ENCODE measurements around the gene BBS12. TPM values are rescaled to one million over a fixed set of nuclear protein-coding genes. Genes with fewer than 3 reads are reported as not detected.

Gene BBS12
- total and polyA plus RNA-seq, 2 donors (not counting 3 experiments of a cell fraction or from before 2014, with no cell fraction given), result 0.91 to 2.3 TPM

GRCh38 chr4:122691988-122692387, 40.5 kb upstream of the BBS12 start:
- Histone ChIP-seq H3K4me2 (ENCODE audit: insufficient read depth, low read length) (no peak overlapping the region), H3K27ac (ENCODE audit: insufficient read depth, low read depth, low read length) (no peak overlapping the region), H3K4me3 (replicated peaks in 1 of 3; ENCODE audit: insufficient read depth in 1 of 3, low read depth in 1 of 3, low read length in 3 of 3) (no peak overlapping the region), H3K9me3 (replicated peaks; ENCODE audit: control insufficient read depth, insufficient read depth, low read length) (no peaks in the 10 kb centered on the region), H3K27me3 (ENCODE audit: control insufficient read depth in 2 of 2, insufficient read depth in 2 of 2, low read length in 2 of 2) (peaks cover 4 to 5% of the 10 kb centered on the region in 2 experiments), H3K9me1 (replicated peaks; ENCODE audit: control insufficient read depth, extremely low read depth, insufficient read depth, low read length) (no peaks in the 10 kb centered on the region), H3K79me2 (ENCODE audit: control insufficient read depth, insufficient read depth, low read length) (no peaks in the 10 kb centered on the region), H3K4me1 (ENCODE audit: control insufficient read depth, extremely low read depth, insufficient read depth, low read length) (peaks cover 8% of the 10 kb centered on the region), H2AFZ (ENCODE audit: low read depth, low read length) (no peak overlapping the region), H3K36me3 (ENCODE audit: control insufficient read depth in 2 of 2, extremely low read depth in 1 of 2, insufficient read depth in 2 of 2, low read length in 2 of 2) (no peaks in the 10 kb centered on the region), H4K20me1 (replicated peaks; ENCODE audit: control insufficient read depth, extremely low read depth, insufficient read depth, low read length) (no peaks in the 10 kb centered on the region), H3K9ac (replicated peaks; ENCODE audit: extremely low read depth, insufficient read depth, low read length) (no peak overlapping the region)
- FAIRE-seq (no peak), DNase-seq (ENCODE audit: low read depth, low spot score) (no peak)
- BruUV-seq (replicated peaks), result no TSS peak
- dilution Hi-C loops (cut with MboI; ENCODE audit: extremely low pct_ligation_motif_present, low sequenced_read_pairs) (no loop called here), intact Hi-C loops (cut with micrococcal nuclease) (no loop called here)
- TF ChIP-seq MAX (IDR thresholded peaks at IDR 0.05; ENCODE audit: insufficient read depth, insufficient read length) (no peak), GATA2 (IDR thresholded peaks at IDR 0.05; ENCODE audit: insufficient read depth, insufficient read length, low read depth, low read length) (no peak), JUN (IDR thresholded peaks at IDR 0.05; ENCODE audit: borderline replicate concordance, insufficient read depth, insufficient read length, low read depth) (no peak), POLR2AphosphoS5 (IDR thresholded peaks at IDR 0.05; ENCODE audit: insufficient read depth, low read depth, low read length) (no peak), EZH2 (IDR thresholded peaks at IDR 0.05; ENCODE audit: borderline replicate concordance, low read depth, low read length, severe bottlenecking) (no peak), POLR2A (IDR thresholded peaks at IDR 0.05; ENCODE audit: low read depth, low read length) (no peak), FOS (IDR thresholded peaks at IDR 0.05; ENCODE audit: borderline replicate concordance, insufficient read depth, low read length) (no peak), CTCF (IDR thresholded peaks at IDR 0.05; ENCODE audit: extremely low read depth in 1 of 2, insufficient read depth in 1 of 2, low read depth in 1 of 2, low read length in 2 of 2) (no peak), MYC (IDR thresholded peaks at IDR 0.05; ENCODE audit: low read depth, low read length) (no peak)
- CTCF ChIA-PET, result interaction anchor here (0.7 kb wide), 1 partner anchor 23 kb away, joined by 3 read pairs; no protein-coding TSS in a partner anchor
- POLR2A ChIA-PET, result no interaction called here

Measured in endothelial cell of umbilical vein (primary cell).